ENCODE data around the gene HIVEP2. TPM values are rescaled to one million over a fixed set of nuclear protein-coding genes. Genes with fewer than 3 reads are reported as not detected.

Gene HIVEP2
- total RNA-seq, 2 donors from 2014 or later: 25.8 to 30.8 TPM

GRCh38 chr6:142833054-142833453 lies 111.9 kb downstream of the HIVEP2 start:
- Mint-ChIP-seq H3K27ac (peak overlapping the region; percentile 77), H3K4me3 (peak overlapping the region; percentile 11 to 48), H3K36me3 (ENCODE audit: insufficient read depth in 2 of 2) (peaks cover 8 to 9% of the 10 kb centered on the region in 2 donors), H3K4me1 (ENCODE audit: low read depth) (peaks cover 81% of the 10 kb centered on the region), H3K9me3 (peaks cover 2 to 5% of the 10 kb centered on the region in 2 donors), H3K27me3 (ENCODE audit: low read depth) (no peaks in the 10 kb centered on the region)
- ATAC-seq (replicated peaks in 1 of 2): peak; percentile 87 to 92
- peak in 1 of 2 donors; percentile 51 for DNase-seq

GRCh38 chr6:142830807-142831206 lies 114.2 kb downstream of the HIVEP2 start:
- no peak overlapping the region for H3K27ac Mint-ChIP-seq
- no peak for ATAC-seq (replicated peaks in 1 of 2)
- peaks cover 74% of the 10 kb centered on the region for H3K4me1 Mint-ChIP-seq (ENCODE audit: low read depth)
- no peak overlapping the region for H3K4me3 Mint-ChIP-seq
- no peaks in the 10 kb centered on the region for H3K27me3 Mint-ChIP-seq (ENCODE audit: low read depth)
- H3K36me3 Mint-ChIP-seq (ENCODE audit: insufficient read depth in 2 of 2): peaks cover 8% of the 10 kb centered on the region in 2 donors
- peaks cover 2 to 5% of the 10 kb centered on the region in 2 donors for H3K9me3 Mint-ChIP-seq
- no peak for DNase-seq

GRCh38 chr6:142830116-142830710 lies 114.8 kb downstream of the HIVEP2 start:
- ATAC-seq (replicated peaks in 1 of 2) (no peak), DNase-seq (no peak)
- Mint-ChIP-seq H3K27ac (no peak overlapping the region), H3K9me3 (peaks cover 2 to 5% of the 10 kb centered on the region in 2 donors), H3K4me1 (ENCODE audit: low read depth) (peaks cover 69% of the 10 kb centered on the region), H3K36me3 (ENCODE audit: insufficient read depth in 2 of 2) (peaks cover 8% of the 10 kb centered on the region in 2 donors), H3K27me3 (ENCODE audit: low read depth) (no peaks in the 10 kb centered on the region), H3K4me3 (no peak overlapping the region)

GRCh38 chr6:142829556-142829955 lies 115.4 kb downstream of the HIVEP2 start:
- H3K27ac Mint-ChIP-seq: peak overlapping the region; percentile 10
- no peaks in the 10 kb centered on the region for H3K27me3 Mint-ChIP-seq (ENCODE audit: low read depth)
- ATAC-seq (replicated peaks in 1 of 2) (no peak), DNase-seq (no peak)
- H3K4me1 Mint-ChIP-seq (ENCODE audit: low read depth): peaks cover 70% of the 10 kb centered on the region
- no peak overlapping the region for H3K4me3 Mint-ChIP-seq
- peaks cover 5 to 6% of the 10 kb centered on the region in 2 donors for H3K36me3 Mint-ChIP-seq (ENCODE audit: insufficient read depth in 2 of 2)
- peaks cover 2 to 5% of the 10 kb centered on the region in 2 donors for H3K9me3 Mint-ChIP-seq

DNA sequence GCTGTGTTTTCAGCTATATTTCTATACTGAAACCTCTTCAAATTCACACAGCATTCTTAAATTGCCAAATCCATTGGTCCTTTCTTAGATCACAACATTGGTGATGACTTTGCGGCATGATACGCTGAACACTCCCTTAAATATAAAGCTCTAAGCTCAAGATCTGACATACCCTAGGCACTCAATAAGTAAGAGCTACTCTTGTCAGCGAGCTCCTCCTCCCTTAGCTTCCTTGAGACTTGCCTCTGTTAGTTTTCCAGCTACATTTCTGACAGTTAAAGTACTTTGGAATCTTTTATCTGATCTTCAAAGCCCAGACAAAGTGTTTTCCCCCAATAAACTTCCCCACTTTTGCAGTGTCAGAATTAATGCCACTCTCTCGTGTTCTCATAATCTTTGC lies 117.0 kb downstream of the HIVEP2 start:
- no peak overlapping the region for H3K27ac Mint-ChIP-seq
- DNase-seq (no peak), ATAC-seq (replicated peaks in 1 of 2) (no peak)
- H3K27me3 Mint-ChIP-seq (ENCODE audit: low read depth): no peaks in the 10 kb centered on the region
- peaks cover 67% of the 10 kb centered on the region for H3K4me1 Mint-ChIP-seq (ENCODE audit: low read depth)
- peaks cover 2 to 5% of the 10 kb centered on the region in 2 donors for H3K9me3 Mint-ChIP-seq
- peaks cover 4 to 5% of the 10 kb centered on the region in 2 donors for H3K36me3 Mint-ChIP-seq (ENCODE audit: insufficient read depth in 2 of 2)
- no peak overlapping the region for H3K4me3 Mint-ChIP-seq

GRCh38 chr6:142827369-142827768 lies 117.6 kb downstream of the HIVEP2 start:
- no peak for ATAC-seq (replicated peaks in 1 of 2)
- H3K27ac Mint-ChIP-seq: no peak overlapping the region
- H3K4me3 Mint-ChIP-seq: no peak overlapping the region
- H3K9me3 Mint-ChIP-seq: peaks cover 2 to 5% of the 10 kb centered on the region in 2 donors
- DNase-seq: no peak
- H3K27me3 Mint-ChIP-seq (ENCODE audit: low read depth): no peaks in the 10 kb centered on the region
- H3K36me3 Mint-ChIP-seq (ENCODE audit: insufficient read depth in 2 of 2): peaks cover 4 to 5% of the 10 kb centered on the region in 2 donors
- H3K4me1 Mint-ChIP-seq (ENCODE audit: low read depth): peaks cover 67% of the 10 kb centered on the region

GRCh38 chr6:142825760-142826159 lies 119.2 kb downstream of the HIVEP2 start:
- peaks cover 4% of the 10 kb centered on the region in 2 donors for H3K36me3 Mint-ChIP-seq (ENCODE audit: insufficient read depth in 2 of 2)
- H3K4me3 Mint-ChIP-seq: no peak overlapping the region
- peaks cover 70% of the 10 kb centered on the region for H3K4me1 Mint-ChIP-seq (ENCODE audit: low read depth)

GRCh38 chr6:142824426-142824825 lies 120.5 kb downstream of the HIVEP2 start:
- peaks cover 2 to 5% of the 10 kb centered on the region in 2 donors for H3K9me3 Mint-ChIP-seq
- peak overlapping the region in 1 of 2 donors; percentile 30 for H3K4me3 Mint-ChIP-seq
- no peaks in the 10 kb centered on the region for H3K27me3 Mint-ChIP-seq (ENCODE audit: low read depth)
- H3K27ac Mint-ChIP-seq: no peak overlapping the region
- no peak for DNase-seq
- peaks cover 2 to 3% of the 10 kb centered on the region in 2 donors for H3K36me3 Mint-ChIP-seq (ENCODE audit: insufficient read depth in 2 of 2)
- peaks cover 72% of the 10 kb centered on the region for H3K4me1 Mint-ChIP-seq (ENCODE audit: low read depth)
- no peak for ATAC-seq (replicated peaks in 1 of 2)

More at GRCh38 chr6:142825760-142826159, 119.2 kb downstream of the HIVEP2 start:
- ATAC-seq (replicated peaks in 1 of 2) (no peak), DNase-seq (no peak)
- Mint-ChIP-seq H3K9me3 (peaks cover 2 to 5% of the 10 kb centered on the region in 2 donors), H3K27ac (no peak overlapping the region), H3K27me3 (ENCODE audit: low read depth) (no peaks in the 10 kb centered on the region)

GRCh38 chr6:142823256-142823902 lies 121.6 kb downstream of the HIVEP2 start:
- Mint-ChIP-seq H3K4me3 (peak overlapping the region; percentile 50 to 88), H3K4me1 (ENCODE audit: low read depth) (peaks cover 81% of the 10 kb centered on the region), H3K9me3 (no peaks in the 10 kb centered on the region), H3K36me3 (ENCODE audit: insufficient read depth in 2 of 2) (peaks cover 0 to 2% of the 10 kb centered on the region in 2 donors), H3K27ac (peak overlapping the region; percentile 99), H3K27me3 (ENCODE audit: low read depth) (no peaks in the 10 kb centered on the region)
- DNase-seq (no peak), ATAC-seq (replicated peaks in 1 of 2) (no peak)

- H3K4me3 Mint-ChIP-seq: peak overlapping the region; percentile 50 to 88
- peaks cover 0 to 2% of the 10 kb centered on the region in 2 donors for H3K36me3 Mint-ChIP-seq (ENCODE audit: insufficient read depth in 2 of 2)
- no peaks in the 10 kb centered on the region for H3K27me3 Mint-ChIP-seq (ENCODE audit: low read depth)
- ATAC-seq (replicated peaks in 1 of 2) (peak in 1 of 2 donors; percentile 8), DNase-seq (peak in 1 of 2 donors; percentile 38)
- no peaks in the 10 kb centered on the region for H3K9me3 Mint-ChIP-seq
- H3K4me1 Mint-ChIP-seq (ENCODE audit: low read depth): peaks cover 78% of the 10 kb centered on the region
- H3K27ac Mint-ChIP-seq: peak overlapping the region; percentile 99
These were observed 122.1 kb downstream of the HIVEP2 start for GRCh38 chr6:142822842-142823241.

- Mint-ChIP-seq H3K27ac (peak overlapping the region; percentile 99), H3K36me3 (ENCODE audit: insufficient read depth in 2 of 2) (peaks cover 1 to 4% of the 10 kb centered on the region in 2 donors), H3K27me3 (ENCODE audit: low read depth) (no peaks in the 10 kb centered on the region), H3K4me1 (ENCODE audit: low read depth) (peaks cover 78% of the 10 kb centered on the region), H3K9me3 (peaks cover 0 to 2% of the 10 kb centered on the region in 2 donors), H3K4me3 (peak overlapping the region; percentile 50 to 88)
- DNase-seq: no peak
- peak; percentile 68 to 75 for ATAC-seq (replicated peaks in 1 of 2)
These were observed 122.6 kb downstream of the HIVEP2 start for GRCh38 chr6:142822383-142822782.

DNA sequence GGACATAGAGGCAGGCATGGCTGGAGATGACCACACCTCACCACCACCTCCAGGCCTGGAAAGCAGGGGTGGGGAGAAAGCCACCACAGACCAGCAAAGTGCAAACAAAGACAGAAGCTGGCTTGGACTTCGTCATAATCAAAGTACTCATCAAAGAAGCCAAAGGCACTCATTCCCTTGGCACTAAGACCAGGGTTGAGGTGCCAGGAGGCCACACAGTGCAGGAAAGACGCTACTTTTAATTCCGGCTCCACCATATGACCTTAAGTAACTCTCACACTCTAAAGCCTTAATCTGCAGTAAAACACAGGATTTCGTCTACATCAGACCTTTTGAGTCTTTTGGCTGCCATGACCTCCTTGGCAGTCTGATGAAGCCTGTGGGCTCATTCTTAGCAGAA lies 123.1 kb downstream of the HIVEP2 start:
- H3K4me3 Mint-ChIP-seq: peak overlapping the region; percentile 41 to 51
- ATAC-seq (replicated peaks in 1 of 2) (peak; percentile 36 to 55), DNase-seq (no peak)
- no peaks in the 10 kb centered on the region for H3K27me3 Mint-ChIP-seq (ENCODE audit: low read depth)
- peaks cover 0 to 2% of the 10 kb centered on the region in 2 donors for H3K9me3 Mint-ChIP-seq
- H3K27ac Mint-ChIP-seq: peak overlapping the region; percentile 85
- H3K36me3 Mint-ChIP-seq (ENCODE audit: insufficient read depth in 2 of 2): peaks cover 2 to 4% of the 10 kb centered on the region in 2 donors
- H3K4me1 Mint-ChIP-seq (ENCODE audit: low read depth): peaks cover 78% of the 10 kb centered on the region

DNA sequence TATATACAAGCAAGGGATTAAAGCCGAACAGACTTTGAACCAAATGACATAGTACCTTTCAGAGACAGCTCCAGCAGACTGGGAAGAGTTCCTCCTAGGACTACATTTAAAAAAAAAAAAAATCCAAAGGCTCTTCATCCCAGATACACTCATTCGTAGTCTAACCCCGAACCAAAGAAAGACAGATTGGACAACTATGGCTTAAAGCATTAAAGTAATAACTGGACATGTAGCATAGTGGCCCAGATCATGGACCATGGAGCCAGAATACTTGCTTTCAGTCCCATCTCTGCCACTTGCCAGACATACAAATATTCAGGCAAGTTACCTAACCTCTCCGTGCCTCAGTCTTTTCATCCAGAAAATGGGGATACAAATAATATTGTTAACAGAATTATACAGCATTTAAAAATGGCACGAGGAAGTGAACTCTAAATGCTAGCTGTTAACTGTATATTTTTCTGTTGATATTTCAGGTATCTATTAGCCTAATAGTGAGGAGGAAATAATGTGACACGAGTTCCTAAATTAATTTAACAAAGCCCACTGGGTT lies 123.7 kb downstream of the HIVEP2 start:
- DNase-seq (no peak), ATAC-seq (replicated peaks in 1 of 2) (no peak)
- H3K36me3 Mint-ChIP-seq (ENCODE audit: insufficient read depth in 2 of 2): peaks cover 5% of the 10 kb centered on the region in 2 donors
- H3K4me3 Mint-ChIP-seq: peak overlapping the region in 1 of 2 donors; percentile 99
- peaks cover 0 to 2% of the 10 kb centered on the region in 2 donors for H3K9me3 Mint-ChIP-seq
- H3K27ac Mint-ChIP-seq: peak overlapping the region; percentile 100
- H3K27me3 Mint-ChIP-seq (ENCODE audit: low read depth): no peaks in the 10 kb centered on the region
- peaks cover 81% of the 10 kb centered on the region for H3K4me1 Mint-ChIP-seq (ENCODE audit: low read depth)

Data from activated T-cell treated with anti-CD3 and anti-CD28 coated beads, Interleukin-2, amount 50 U/mL, for 72 hours (primary cell).